GM23248 (cell line): ENCODE results near the gene MACROD2. TPM values are rescaled to one million over a fixed set of nuclear protein-coding genes. Genes with fewer than 3 reads are reported as not detected.

Source experiments
- DNase-seq: peaks from one replicate; pipeline ENCODE4 v3.0.0-alpha.2; 2015
- H2AFZ ChIP-seq: fragments of 200-600 bp; sonication (generic); 2 replicates; pipeline ENCODE4 v1.6.1; 2016; ENCODE audit warnings: antibody characterized with exemption
- H3F3A ChIP-seq: fragments of 200-600 bp; sonication (generic); 2 replicates; pipeline ENCODE4 v1.6.1; 2016; ENCODE audit warnings: mild to moderate bottlenecking, antibody characterized with exemption, mixed run types; ENCODE audit not compliant: insufficient read depth
- H3K27ac ChIP-seq: fragments of 200-600 bp; sonication (generic); 2 replicates; pipeline ENCODE4 v1.5.1; 2016; ENCODE audit warnings: mild to moderate bottlenecking
- H3K27me3 ChIP-seq: fragments of 200-600 bp; sonication (generic); replicated peaks from 2 replicates; pipeline ENCODE4 v1.6.1; 2016; ENCODE audit warnings: mild to moderate bottlenecking; ENCODE audit not compliant: insufficient read depth
- H3K36me3 ChIP-seq: fragments of 200-600 bp; sonication (generic); 2 replicates; pipeline ENCODE4 v1.6.1; 2016; ENCODE audit warnings: low read depth, mild to moderate bottlenecking
- H3K4me1 ChIP-seq: fragments of 200-600 bp; sonication (generic); 2 replicates; pipeline ENCODE4 v1.6.1; 2016; ENCODE audit warnings: mild to moderate bottlenecking; ENCODE audit not compliant: insufficient read depth
- H3K4me2 ChIP-seq: fragments of 200-600 bp; sonication (generic); one replicate; pipeline ENCODE4 v1.6.1; 2016; ENCODE audit warnings: mild to moderate bottlenecking; ENCODE audit not compliant: unreplicated experiment
- H3K4me3 ChIP-seq: fragments of 200-600 bp; sonication (generic); 2 replicates; pipeline ENCODE4 v1.5.1; 2016; ENCODE audit warnings: mild to moderate bottlenecking
- H3K79me2 ChIP-seq: fragments of 200-600 bp; sonication (generic); 2 replicates; pipeline ENCODE4 v1.6.1; 2016; ENCODE audit warnings: mild to moderate bottlenecking; ENCODE audit not compliant: insufficient read depth
- H3K9ac ChIP-seq: fragments of 200-600 bp; sonication (generic); 2 replicates; pipeline ENCODE4 v1.6.1; 2016; ENCODE audit warnings: mild to moderate bottlenecking
- H3K9me2 ChIP-seq: fragments of 200-600 bp; sonication (generic); 2 replicates; pipeline ENCODE4 v1.6.1; 2016; ENCODE audit warnings: mixed run types, mild to moderate bottlenecking, moderate library complexity; ENCODE audit not compliant: insufficient read depth
- H3K9me3 ChIP-seq: fragments of 200-600 bp; sonication (generic); one replicate; pipeline ENCODE4 v1.6.1; 2017; ENCODE audit warnings: low read depth
- H4K20me1 ChIP-seq: fragments of 200-600 bp; sonication (generic); 2 replicates; pipeline ENCODE4 v1.6.0; 2016; ENCODE audit not compliant: insufficient read depth
- EZH2 ChIP-seq: fragments of 200-600 bp; sonication (generic); IDR thresholded peaks from 2 replicates; pipeline ENCODE4 v1.6.1; 2018; ENCODE audit warnings: antibody characterized with exemption, mild to moderate bottlenecking; ENCODE audit not compliant: insufficient read depth, poor library complexity, severe bottlenecking
- EZH2phosphoT487 ChIP-seq: fragments of 200-600 bp; sonication (generic); IDR thresholded peaks from 2 replicates; pipeline ENCODE4 v1.6.1; 2018; ENCODE audit warnings: antibody characterized with exemption, moderate library complexity, mild to moderate bottlenecking, low read depth; ENCODE audit not compliant: insufficient read depth
- WGBS, 2 experiments: methylation state at CpG; one replicate each; pipeline ENCODE4 v1.1.6; 2015 to 2017; ENCODE audit warnings: low lambda C conversion rate in 2 of 2, low coverage in 1 of 2; ENCODE audit errors: missing lambda C conversion rate in 2 of 2; 5-methylcytosine and 5-hydroxymethylcytosine counted together
- in situ Hi-C: fragments of 300-500 bp; cut with MboI; formaldehyde crosslinking; loops from 2 replicates; pipeline ENCODE4 v1.15.0; 2020
- polyA plus RNA-seq: library from polyadenylated mRNA; unstranded; fragments of >200 nt; fragmentation: Nextera tagmentation; extraction: Ambion mirVana; gene quantifications from 2 replicates; pipeline ENCODE4 v1.2.1, GENCODE V29; 2016
- total RNA-seq: library from RNA; depleted of rRNA; stranded (reverse); fragments of >200 nt; shearing (Covaris generic); gene quantifications from 2 replicates; pipeline ENCODE4 v1.2.3, GENCODE V29; 2014

Gene MACROD2
- total and polyA plus RNA-seq, 2 experiments from 2014 or later = 1.1 to 3.1 TPM

GRCh38 chr20:15699431-15700146, 1704.3 kb downstream of the MACROD2 start:
- H3K4me2 ChIP-seq = no peak overlapping the region
- no peaks in the 10 kb centered on the region for H3K27me3 ChIP-seq
- no peak overlapping the region for H3K27ac ChIP-seq
- peaks cover 11% of the 10 kb centered on the region for H3F3A ChIP-seq
- H4K20me1 ChIP-seq = no peaks in the 10 kb centered on the region
- TF ChIP-seq EZH2 (no peak), EZH2phosphoT487 (no peak)
- in situ Hi-C loops = no loop called here
- no peak overlapping the region for H3K4me3 ChIP-seq
- no peak overlapping the region for H2AFZ ChIP-seq
- no peaks in the 10 kb centered on the region for H3K36me3 ChIP-seq
- H3K79me2 ChIP-seq = no peaks in the 10 kb centered on the region
- DNase-seq = no peak
- H3K9me3 ChIP-seq = no peaks in the 10 kb centered on the region
- WGBS, 2 experiments = 80 to 84% methylated on average over 15 of the region's 15 CpGs
- no peaks in the 10 kb centered on the region for H3K9me2 ChIP-seq
- peaks cover 9% of the 10 kb centered on the region for H3K4me1 ChIP-seq
- H3K9ac ChIP-seq = no peak overlapping the region

DNA sequence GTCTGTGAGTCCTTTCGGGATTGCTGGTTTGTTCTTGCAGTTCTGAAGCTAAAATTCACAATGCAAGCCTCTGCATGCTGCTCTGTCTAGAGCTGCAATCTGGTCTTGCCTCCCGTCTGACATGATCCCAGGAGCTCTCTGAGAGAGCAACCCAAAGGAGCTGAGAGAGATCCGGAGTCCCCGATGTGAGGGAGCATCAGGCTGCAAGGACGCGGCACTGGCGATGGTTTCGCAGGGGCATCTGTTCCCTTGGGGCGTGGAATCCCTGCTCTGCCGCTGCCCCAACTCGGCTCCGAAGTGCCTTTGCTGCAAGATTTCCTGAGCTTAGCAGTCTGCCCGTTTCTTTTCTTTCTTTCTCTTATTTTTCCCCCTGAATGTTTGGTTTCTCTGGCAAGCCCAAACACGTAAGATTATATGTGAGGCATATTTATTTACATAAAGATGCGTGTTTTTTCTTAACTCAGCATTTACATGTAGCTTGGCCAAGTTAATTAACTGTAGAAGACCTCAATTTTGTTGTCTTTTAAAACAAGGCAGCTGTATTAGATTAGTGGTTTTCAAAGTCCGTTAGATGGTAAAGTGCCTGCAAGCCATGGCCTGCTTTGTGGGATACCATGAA, 1704.9 kb downstream of the MACROD2 start:
- Histone ChIP-seq H3F3A (peaks cover 11% of the 10 kb centered on the region), H3K4me3 (no peak overlapping the region), H3K4me2 (no peak overlapping the region), H3K79me2 (no peaks in the 10 kb centered on the region), H3K36me3 (no peaks in the 10 kb centered on the region), H4K20me1 (no peaks in the 10 kb centered on the region), H3K27ac (no peak overlapping the region), H3K9me3 (no peaks in the 10 kb centered on the region), H3K9me2 (no peaks in the 10 kb centered on the region), H3K27me3 (no peaks in the 10 kb centered on the region), H2AFZ (no peak overlapping the region), H3K9ac (no peak overlapping the region), H3K4me1 (peaks cover 9% of the 10 kb centered on the region)
- in situ Hi-C loops = no loop called here
- no peak for DNase-seq
- TF ChIP-seq EZH2 (no peak), EZH2phosphoT487 (no peak)
- WGBS, 2 experiments = 75 to 77% methylated on average over 16 of the region's 16 CpGs

GRCh38 chr20:15702161-15702560, 1706.8 kb downstream of the MACROD2 start:
- Histone ChIP-seq H2AFZ (no peak overlapping the region), H3F3A (peaks cover 11% of the 10 kb centered on the region), H4K20me1 (no peaks in the 10 kb centered on the region), H3K9ac (no peak overlapping the region), H3K4me3 (no peak overlapping the region), H3K27ac (no peak overlapping the region), H3K27me3 (no peaks in the 10 kb centered on the region), H3K36me3 (no peaks in the 10 kb centered on the region), H3K4me2 (no peak overlapping the region), H3K9me2 (no peaks in the 10 kb centered on the region), H3K4me1 (peaks cover 14% of the 10 kb centered on the region), H3K9me3 (no peaks in the 10 kb centered on the region), H3K79me2 (no peaks in the 10 kb centered on the region)
- DNase-seq = peak; percentile 12
- WGBS, 2 experiments = 46 to 48% methylated on average over 2 of the region's 2 CpGs
- TF ChIP-seq EZH2 = no peak
- TF ChIP-seq EZH2phosphoT487 = no peak
- in situ Hi-C loops = no loop called here

GRCh38 chr20:15703171-15703911, 1708.0 kb downstream of the MACROD2 start:
- H2AFZ ChIP-seq = no peak overlapping the region
- peak; percentile 84 for DNase-seq
- in situ Hi-C loops = no loop called here

More at GRCh38 chr20:15703171-15703911, 1708.0 kb downstream of the MACROD2 start:
- Histone ChIP-seq H3K4me3 (no peak overlapping the region), H3K27me3 (no peaks in the 10 kb centered on the region), H4K20me1 (no peaks in the 10 kb centered on the region), H3K9me2 (no peaks in the 10 kb centered on the region), H3F3A (peaks cover 11% of the 10 kb centered on the region), H3K4me2 (peak overlapping the region; percentile 19), H3K36me3 (no peaks in the 10 kb centered on the region), H3K9me3 (no peaks in the 10 kb centered on the region), H3K9ac (no peak overlapping the region), H3K79me2 (no peaks in the 10 kb centered on the region), H3K27ac (no peak overlapping the region), H3K4me1 (peaks cover 14% of the 10 kb centered on the region)
- TF ChIP-seq EZH2 (no peak), EZH2phosphoT487 (no peak)
- 78 to 88% methylated on average over 4 of the region's 4 CpGs for WGBS, 2 experiments
